GM21515 (cell line): ENCODE results near the gene ACTA2.

Experiments used
- ATAC-seq: cut with Tn5 transposase; IDR thresholded peaks from one replicate; pipeline ENCODE4 v1.9.1; 2021; ENCODE audit not compliant: unreplicated experiment

Gene ACTA2

DNA sequence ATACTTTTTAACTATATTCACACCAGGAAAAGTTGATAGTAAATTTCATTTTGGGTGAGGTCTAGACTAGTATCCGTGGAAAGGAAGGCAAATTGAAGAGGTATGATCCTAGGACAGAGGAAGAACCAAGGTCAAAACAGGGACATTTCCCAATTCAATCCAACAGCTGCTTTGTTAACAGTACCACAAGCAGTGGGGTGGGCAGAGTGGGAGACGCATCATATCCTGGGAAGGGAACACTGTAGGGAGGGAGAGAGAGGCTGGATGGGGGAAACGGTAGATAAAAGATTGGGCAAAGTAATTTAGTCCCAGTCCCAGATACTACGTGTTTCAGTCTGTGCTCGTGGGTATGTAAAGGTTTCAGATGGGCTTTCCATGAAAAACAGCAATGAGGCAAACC lies 28.9 kb upstream of the ACTA2 start:
- ATAC-seq = no peak

DNA sequence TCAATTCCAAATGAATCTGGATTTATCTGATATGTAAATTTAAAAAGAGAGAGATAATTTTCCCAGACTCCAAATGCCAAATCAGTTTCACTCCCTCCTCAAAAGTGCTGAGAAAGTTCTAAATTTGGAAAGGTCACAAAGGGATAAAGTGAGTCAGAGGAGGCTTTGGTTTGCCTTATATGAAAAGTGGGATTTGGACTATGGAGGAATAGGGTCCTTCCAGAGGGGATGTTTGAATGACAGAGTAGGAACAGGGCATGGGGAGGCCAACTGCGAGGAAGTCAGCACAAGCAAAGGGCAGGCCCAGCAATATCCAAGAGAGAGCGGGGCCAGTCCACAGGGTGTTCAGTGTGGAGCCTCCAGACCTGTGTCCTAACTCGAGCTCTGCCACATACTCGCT lies 28.2 kb upstream of the ACTA2 start:
- no peak for ATAC-seq

DNA sequence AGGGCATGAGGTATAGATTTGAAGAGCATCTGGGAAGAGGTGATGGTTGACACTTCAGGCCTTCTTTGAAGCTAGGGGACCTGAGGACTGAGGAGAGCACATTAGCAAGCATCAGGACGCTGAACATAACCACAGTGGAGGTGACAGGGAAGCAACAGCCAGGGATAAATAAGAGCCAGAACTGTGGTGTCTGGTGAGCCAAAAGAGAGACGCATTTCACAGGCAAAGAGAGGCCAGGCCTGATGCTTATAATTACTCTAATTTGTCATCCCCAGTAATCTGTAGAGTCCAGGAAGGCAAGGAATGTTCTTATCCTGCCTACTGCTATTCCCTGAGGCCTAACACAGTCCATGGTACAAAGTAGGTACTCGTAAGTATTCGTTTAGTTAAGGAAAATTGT lies 27.7 kb upstream of the ACTA2 start:
- no peak for ATAC-seq

DNA sequence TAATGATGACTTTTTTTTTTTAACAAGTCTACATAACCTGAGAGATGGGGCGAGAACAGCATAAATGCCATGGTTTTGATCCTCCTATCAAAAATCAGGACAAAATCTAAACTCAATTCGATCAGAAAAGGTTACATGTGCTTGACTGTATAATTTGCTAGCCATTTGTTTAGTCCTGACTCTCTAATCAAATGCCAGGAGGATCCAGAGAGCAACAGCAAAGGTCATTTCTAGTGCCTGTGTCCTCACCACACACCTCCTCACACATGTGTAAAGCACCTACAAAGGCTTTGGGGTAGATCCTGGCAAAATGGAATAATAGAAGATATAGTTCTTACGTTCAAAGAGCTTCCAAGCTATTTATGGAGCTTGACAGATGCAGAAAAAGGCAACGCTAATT lies 27.0 kb upstream of the ACTA2 start:
- no peak for ATAC-seq

DNA sequence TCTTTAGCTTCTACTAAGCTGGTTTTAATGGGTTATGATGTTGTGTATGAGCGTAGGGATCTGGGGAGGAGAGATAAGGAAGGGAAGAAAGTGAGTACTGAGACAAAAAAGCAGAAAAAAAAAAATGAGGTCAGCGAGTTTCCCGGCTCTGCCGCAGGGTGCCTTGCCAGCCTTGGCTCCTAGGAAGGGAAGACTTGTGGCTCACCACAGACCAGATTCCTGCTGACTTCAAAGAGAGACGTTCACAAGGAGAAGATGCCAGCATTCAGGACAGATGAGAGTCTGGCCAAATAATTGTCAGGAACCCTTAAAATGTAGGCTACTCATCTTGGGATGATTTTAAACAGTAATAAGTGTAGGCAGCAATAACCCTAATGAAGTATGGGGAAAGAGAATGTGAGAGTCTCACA lies 26.6 kb upstream of the ACTA2 start:
- no peak for ATAC-seq

DNA sequence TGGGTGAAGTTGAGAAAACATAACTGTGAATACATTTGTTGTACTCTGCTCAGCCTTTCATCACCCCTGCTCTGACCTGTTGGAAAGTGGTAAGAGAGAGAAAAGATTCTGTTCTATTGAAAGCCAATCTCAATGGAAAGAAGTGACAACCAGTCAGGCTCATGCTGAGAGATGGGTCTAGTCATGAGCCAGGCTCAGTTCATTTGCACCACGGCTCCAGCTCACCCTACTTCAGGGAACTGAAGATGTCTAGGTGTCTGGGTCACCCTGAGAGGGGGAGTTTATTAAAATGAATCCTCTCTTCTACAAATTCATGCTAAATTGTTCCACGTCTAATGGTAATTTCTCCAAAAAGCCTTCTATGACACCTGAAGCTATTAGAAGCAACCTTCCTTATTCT lies 25.9 kb upstream of the ACTA2 start:
- no peak for ATAC-seq

DNA sequence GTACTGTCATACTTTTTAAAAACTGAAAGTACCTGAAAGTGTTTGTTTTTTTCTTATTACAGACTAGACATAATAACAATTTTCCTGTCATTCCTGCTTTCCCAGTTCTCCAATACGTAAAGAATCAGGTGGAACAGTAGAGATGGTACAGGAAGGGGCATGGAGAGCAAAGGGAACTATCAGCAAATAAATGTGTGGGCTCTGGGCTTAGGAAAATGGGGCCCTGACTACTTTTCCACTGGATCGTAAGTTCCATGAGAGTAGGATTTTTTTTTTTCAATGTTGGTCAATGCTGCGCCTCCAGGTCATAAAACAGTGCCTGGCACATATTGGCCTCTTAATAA lies 22.8 kb upstream of the ACTA2 start:
- ATAC-seq = no peak

DNA sequence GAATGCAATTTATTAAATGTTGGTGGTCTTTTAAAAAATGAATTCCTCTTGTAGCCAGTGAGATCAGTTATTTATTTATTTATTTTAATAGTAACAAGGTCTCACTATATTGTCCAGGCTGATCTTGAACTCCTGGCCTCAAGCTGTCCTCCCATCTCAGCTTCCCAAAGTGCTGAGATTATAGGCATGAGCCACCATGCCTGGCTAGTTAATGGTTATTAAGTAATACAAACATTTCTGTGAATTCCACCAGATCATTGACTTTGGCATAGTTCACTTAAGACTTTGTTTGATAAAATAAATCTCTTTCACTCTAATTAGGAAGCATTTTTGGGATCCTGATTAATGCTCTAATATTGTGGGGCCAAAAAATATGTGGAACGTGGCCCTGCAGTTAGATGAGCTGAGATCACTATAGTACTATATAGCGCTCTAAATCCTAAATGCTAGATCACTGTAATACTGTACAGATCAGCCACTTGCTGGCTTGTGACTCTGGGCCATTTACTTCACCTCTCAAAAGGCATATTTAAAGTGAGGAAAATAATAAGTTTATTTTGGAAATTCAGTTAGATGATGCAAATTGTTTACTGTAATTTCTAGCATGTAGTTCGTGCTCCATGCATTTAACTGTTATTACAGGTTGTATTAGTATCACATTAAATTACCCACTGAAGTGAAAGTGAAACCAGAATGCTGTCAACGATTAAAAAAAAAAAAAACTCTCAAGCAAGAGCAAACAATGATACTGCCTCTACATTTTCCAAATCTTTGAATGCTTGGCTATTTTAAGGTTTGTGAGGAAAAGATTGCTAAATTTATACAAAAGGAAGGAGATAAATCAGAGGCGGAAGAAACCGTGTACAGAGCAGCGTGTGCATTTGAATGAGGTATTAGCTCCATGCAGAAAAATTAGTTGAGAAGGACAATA lies 22.1 kb upstream of the ACTA2 start:
- ATAC-seq = no peak

DNA sequence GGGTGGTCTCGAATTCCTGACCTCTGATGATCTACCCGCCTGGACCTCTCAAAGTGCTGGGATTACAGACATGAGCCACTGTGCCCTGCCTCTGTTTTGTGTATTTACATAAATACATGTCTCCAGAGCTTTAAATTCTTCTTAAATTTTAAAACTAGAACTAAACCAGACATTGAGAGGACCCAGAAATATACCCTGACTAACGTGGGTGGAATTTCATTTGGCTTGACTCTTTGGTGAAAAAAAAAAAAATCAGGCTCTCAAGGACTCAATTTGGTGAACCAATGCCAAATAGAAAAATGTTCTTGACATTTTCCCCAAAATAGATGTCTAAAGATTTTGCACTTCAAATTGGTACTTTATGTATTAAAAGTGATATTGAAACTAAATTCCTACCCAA lies 21.4 kb upstream of the ACTA2 start:
- no peak for ATAC-seq

DNA sequence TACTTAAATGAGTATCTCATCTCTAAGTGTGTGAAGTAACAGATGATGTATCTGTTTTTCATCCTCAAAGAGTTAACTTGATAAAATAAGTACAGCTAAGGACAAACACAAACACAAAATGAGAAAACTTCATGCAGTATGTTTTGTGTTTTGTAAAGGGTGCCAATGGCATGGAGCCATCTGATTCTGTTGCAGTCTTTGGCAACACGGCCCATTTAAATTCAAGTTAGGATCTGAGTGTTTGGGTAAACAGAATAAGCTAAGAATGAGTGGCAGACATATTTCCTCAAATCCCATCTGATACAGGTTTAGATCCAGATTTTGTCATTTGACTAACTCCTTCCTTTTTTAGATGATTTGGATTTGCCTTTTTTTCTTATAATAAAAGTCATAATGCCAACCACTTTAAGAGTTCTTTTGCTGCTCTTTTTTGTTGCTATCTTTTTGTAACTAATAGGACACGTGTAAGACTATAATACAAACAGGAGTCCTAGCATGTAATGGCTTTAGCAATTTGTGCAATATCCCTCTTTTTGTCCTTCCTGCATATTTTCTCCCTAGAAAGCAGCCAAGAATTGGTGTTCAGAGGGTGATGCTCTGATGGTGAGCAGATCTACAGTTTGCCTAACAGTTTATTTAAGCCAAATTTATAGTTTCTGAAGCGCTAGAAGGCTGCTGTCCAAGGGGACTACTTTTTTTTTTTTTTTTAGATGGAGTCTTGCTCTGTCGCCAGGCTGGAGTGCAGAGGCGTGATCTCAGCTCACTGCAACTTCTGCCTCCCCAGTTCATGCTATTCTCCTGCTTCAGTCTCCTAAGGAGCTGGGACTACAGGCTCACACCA lies 18.9 kb upstream of the ACTA2 start:
- no peak for ATAC-seq

DNA sequence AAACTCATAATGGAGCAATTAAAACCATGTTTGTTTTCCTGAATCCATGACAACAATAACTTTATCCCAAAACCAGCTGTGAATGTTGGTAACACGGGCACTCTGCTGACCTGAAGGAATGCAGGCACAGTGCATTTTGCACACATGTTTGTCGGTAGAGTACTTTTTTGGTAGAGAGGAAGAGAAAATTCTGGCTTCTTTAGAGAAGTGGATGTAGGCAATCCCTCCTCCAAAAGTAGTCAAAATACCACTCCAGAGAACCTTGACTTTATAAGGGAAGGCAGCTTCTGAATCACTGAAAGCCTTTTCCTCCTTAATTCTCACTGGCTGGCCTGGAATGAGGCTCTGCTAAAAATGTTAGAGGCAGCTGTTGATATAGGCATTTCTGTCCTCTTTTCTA lies 15.8 kb upstream of the ACTA2 start:
- ATAC-seq = no peak

DNA sequence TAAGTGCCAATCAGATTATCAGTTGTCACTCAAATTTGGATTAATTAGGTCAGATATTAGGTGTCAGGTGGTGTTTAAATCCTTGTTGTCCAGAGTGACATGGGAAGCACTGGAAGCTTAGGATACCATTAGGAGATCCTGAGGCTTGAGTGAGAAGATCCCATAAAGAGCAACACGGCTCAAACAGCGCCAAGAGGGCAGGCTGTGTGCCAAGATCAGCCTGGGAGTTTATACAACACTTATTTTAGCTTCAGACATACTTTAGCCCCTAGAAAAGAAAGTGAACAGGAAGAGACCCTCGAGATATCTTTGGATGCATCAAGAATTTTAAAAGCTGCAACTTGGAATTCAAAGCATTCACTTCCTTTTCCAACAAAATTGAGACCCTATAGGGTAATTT lies 14.2 kb upstream of the ACTA2 start:
- ATAC-seq = no peak

DNA sequence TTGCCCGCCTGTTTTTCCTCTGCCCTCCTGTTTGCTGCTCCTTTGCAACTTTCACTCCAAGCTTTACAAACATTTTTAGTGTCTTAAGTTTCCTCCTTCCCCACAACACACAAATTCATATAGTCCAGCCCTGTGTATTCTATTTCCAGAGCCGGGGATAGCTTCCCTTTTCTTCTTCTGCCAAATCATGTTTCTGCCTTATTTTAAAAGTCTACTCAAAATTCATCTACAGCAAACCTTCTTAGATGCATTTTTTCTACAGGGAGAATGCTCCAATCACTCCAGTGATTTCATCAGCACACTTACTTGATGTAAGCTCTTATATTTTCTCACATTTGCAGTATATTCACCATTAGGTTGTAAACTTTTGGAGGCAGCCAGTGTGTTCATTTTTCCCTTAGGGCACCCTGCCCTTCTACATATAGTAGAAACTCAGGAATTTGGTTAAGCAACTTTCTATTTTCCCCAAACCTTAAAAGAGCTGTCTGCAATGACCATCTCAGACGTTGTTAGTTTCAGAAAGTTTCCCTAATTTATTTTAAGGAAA lies 12.4 kb upstream of the ACTA2 start:
- ATAC-seq = no peak

DNA sequence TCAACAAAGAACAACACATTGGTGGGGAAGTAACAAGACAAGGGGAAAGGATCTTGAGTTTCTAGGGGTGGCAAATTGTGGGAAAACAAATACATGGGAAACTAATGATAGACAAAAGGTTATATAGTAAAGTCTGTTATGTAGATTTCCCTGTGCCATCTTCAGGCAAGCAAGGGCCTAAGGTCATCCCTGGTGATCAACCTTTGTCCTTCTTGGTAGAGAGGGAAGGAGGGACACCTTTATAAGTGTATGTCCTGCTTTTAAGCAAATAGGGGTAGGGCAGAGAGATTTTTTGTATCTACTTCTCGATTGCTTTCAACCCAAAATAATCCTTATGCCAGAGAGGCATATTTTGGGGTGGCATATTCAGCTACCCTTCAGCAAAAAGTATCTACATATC lies 11.8 kb upstream of the ACTA2 start:
- ATAC-seq = no peak

DNA sequence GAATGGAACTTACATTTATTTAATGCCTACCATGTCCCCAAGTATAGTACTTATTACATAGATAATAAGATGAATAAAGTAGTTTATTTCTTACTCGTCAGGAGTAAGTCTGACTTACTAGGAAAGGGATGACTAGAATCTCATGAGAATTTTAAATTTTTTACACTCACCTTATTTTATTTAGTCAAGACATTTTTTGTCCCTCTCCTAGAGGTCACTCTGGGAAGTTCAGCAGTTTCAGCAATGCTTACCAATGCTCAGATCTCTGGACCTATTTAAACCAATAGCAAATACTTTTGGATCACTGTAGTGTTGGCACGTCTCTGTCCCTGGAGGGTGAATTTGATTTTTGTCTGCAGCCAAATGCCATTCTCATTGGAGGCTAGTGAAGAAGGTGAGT lies 10.7 kb upstream of the ACTA2 start:
- ATAC-seq = no peak

DNA sequence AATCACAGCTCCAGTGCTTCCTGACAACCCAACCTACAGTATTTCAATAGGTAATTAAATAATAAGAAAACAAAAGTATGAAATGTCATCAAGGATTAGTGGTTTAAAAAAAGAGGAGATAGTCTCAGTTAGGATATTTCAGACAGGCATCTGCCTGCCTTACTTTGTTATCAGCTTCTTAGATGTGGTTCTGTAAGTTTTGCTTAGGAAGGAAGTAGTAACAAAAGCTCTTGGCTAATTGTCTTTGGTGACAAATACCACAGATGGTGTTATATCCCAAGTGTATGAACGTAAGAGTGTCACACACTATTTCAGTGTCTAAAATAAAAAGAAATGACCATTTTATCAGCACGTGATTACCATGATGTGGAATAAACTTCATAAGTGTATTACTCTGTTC lies 9.8 kb upstream of the ACTA2 start:
- no peak for ATAC-seq

DNA sequence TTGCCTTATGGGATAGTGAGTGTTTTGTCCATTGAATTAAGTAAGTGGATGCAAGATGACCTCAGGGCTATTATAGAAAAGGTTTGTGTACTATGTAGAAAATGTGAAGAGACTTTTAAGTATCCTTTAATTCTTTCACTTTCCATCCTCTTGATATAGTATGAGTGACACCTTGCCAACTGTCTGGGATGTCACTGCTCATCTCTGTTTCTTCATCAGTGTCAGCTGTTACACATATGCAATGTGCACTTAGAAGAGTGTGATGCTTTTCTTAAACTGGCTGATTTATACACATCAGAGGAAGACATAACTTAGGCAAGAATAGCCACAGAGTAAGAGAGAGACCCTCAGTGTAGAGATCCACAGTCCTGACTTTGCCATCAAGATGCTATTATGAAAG lies 8.7 kb upstream of the ACTA2 start:
- ATAC-seq = no peak

DNA sequence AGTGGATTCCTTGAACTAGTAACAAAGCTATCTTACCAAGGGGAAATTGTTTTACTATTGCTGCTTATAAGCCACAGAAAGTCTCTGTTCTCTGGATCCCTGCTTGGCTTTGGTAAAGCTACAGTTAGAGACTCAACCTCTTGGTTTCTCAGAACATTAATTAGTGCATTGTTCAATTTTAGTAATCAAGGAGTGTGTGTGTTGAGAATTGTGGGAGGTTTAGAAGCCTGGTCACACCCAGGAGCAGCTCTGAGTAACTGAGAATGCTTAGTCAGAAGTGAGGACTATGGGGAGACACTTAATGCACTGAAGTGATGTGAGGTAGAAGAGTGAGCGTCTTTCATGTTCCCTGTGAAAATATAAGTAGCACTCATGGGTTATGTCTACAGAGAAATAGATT lies 8.2 kb upstream of the ACTA2 start:
- no peak for ATAC-seq

DNA sequence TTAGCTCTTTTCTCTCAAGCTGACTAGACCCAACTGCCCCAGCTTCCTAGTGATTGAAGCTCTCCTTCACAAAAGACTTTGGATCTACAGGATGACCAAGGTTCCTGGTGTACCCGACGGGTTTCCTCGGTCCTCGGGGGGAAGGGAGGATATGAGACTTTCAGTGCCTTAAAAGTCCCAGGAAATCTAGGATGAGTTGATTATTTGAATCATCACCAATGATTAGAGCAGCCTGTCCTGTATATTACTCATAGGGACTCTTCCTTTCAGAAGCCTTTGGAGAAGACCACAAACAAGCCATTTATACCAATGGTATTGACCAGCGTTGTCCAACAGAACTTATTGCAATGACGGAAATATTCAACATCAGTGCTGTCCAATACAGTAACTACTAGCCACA lies 6.1 kb upstream of the ACTA2 start:
- no peak for ATAC-seq

DNA sequence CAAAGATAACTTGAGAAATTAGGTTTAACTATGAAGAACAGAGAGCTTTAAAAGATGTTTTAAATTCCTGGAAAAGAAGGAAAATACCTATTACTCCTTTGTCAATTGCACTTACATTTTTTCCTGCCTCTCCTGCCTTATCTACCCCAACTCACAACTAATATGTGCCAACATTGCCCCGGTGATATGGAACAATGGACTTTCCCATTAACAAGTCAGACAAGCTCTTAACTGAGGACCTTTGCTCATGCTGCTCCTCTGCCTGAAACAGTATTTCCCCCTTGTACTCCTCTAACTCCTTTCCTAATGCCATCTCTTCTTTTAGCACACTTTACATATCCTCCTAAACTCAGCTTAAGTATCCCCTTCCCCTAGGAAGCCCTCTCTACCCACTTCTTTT lies 4.8 kb upstream of the ACTA2 start:
- ATAC-seq = no peak

DNA sequence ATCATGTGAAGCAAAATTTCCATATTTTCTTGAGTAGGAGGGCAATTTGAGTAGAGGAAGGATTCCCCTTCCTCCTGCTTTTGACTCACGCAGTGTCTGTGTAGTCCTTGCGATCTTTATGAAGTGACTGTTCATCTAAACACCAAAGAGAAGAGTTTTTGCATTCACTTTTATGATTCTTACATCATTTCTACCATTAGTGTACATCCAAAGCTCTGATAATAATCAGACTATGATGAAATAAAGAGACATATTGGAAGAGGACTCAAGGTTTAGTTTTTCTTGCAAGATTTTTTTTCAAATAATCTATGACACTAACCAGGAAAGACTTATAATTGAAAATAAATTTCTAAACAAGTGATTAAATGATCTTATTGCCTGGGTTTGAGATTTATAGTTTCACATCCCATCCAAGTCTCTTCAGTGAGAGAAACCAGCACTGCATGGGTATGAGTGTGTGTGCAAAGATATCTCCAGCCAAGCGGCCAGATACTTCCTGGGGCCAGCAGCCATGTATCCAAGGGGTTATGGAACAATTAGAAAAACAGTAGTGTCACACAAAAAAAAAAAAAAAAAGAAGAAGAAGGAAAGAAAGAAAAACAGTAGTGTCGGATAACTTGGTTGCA lies 2.0 kb upstream of the ACTA2 start:
- ATAC-seq = no peak

DNA sequence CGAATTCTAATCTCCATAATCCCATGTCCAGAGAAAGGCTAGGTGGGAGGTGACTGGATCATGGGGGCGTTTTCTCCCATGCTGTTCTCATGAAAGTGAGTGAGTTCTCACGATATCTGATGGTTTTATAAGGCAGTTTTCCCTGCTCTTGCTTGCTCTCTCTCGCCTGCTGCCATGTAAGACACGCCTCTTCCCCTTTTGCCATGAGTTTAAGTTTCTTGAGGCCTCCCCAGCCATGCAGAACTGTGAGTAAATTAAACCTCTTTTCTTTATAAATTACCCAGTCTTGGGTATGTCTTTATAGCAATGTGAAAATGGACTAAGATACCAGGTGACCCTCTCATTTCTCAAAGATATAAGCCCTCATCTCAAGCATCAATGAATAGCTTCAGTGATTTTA lies 1.1 kb upstream of the ACTA2 start:
- no peak for ATAC-seq
